ENCODE results near the gene CDC25A. TPM values are rescaled to one million over a fixed set of nuclear protein-coding genes. Genes with fewer than 3 reads are reported as not detected.
A peak's percentile ranks its signal among the peaks of the same experiment; 100 is the strongest.

CDC25A gene
- total RNA-seq, 2 donors from 2014 or later, result 0.33 TPM; not detected in 1

- DNase-seq (no peak), ATAC-seq (no peak)
- no peaks in the 10 kb centered on the region for H3K9me3 ChIP-seq
- H3K36me3 ChIP-seq (replicated peaks in 1 of 2; ENCODE audit: insufficient read depth in 1 of 2, low read depth in 2 of 2), result no peaks in the 10 kb centered on the region
- intact Hi-C loops (cut with DNase I), result no loop called here
- H3K4me3 ChIP-seq, result no peak overlapping the region
- 73 to 86% methylated on average over 6 of the region's 6 CpGs for WGBS, 2 donors
- H3K27me3 ChIP-seq, result no peaks in the 10 kb centered on the region
- no peaks in the 10 kb centered on the region for H3K4me1 ChIP-seq
- TF ChIP-seq POLR2A (IDR thresholded peaks at IDR 0.05) (no peak), CTCF (IDR thresholded peaks at IDR 0.05) (no peak)
- H3K27ac ChIP-seq, result no peak overlapping the region
Observed at GRCh38 chr3:48202632-48203031, 14.4 kb upstream of the CDC25A start.

GRCh38 chr3:48199117-48199516, 10.9 kb upstream of the CDC25A start:
- no peaks in the 10 kb centered on the region for H3K9me3 ChIP-seq
- intact Hi-C loops (cut with DNase I), result no loop called here
- no peaks in the 10 kb centered on the region for H3K4me1 ChIP-seq
- no peak for TF ChIP-seq CTCF (IDR thresholded peaks at IDR 0.05)
- TF ChIP-seq POLR2A (IDR thresholded peaks at IDR 0.05), result no peak
- ATAC-seq (no peak), DNase-seq (no peak)
- no peaks in the 10 kb centered on the region for H3K36me3 ChIP-seq (replicated peaks in 1 of 2; ENCODE audit: insufficient read depth in 1 of 2, low read depth in 2 of 2)
- H3K27ac ChIP-seq, result no peak overlapping the region
- H3K27me3 ChIP-seq, result no peaks in the 10 kb centered on the region
- no peak overlapping the region for H3K4me3 ChIP-seq

- Histone ChIP-seq H3K9me3 (no peaks in the 10 kb centered on the region), H3K4me1 (no peaks in the 10 kb centered on the region), H3K36me3 (replicated peaks in 1 of 2; ENCODE audit: insufficient read depth in 1 of 2, low read depth in 2 of 2) (no peaks in the 10 kb centered on the region), H3K27me3 (no peaks in the 10 kb centered on the region), H3K4me3 (no peak overlapping the region), H3K27ac (no peak overlapping the region)
- TF ChIP-seq POLR2A (IDR thresholded peaks at IDR 0.05) (no peak), CTCF (IDR thresholded peaks at IDR 0.05) (no peak)
- no peak for DNase-seq
- ATAC-seq, result no peak
- WGBS, 2 donors, result 69 to 80% methylated on average over 1 of the region's 1 CpG
- intact Hi-C loops (cut with DNase I), result no loop called here
Observed at GRCh38 chr3:48196611-48197010, 8.4 kb upstream of the CDC25A start.

GRCh38 chr3:48194446-48195071, 6.3 kb upstream of the CDC25A start:
- H3K27ac ChIP-seq, result no peak overlapping the region
- ATAC-seq, result peak; percentile 89
- TF ChIP-seq CTCF (IDR thresholded peaks at IDR 0.05) (peak; percentile 60 to 79 (median 76)), POLR2A (IDR thresholded peaks at IDR 0.05) (no peak)
- WGBS, 2 donors, result 49 to 54% methylated on average over 9 of the region's 9 CpGs
- H3K4me1 ChIP-seq, result no peaks in the 10 kb centered on the region
- H3K36me3 ChIP-seq (replicated peaks in 1 of 2; ENCODE audit: insufficient read depth in 1 of 2, low read depth in 2 of 2), result no peaks in the 10 kb centered on the region
- H3K27me3 ChIP-seq, result no peaks in the 10 kb centered on the region
- peak; percentile 60 to 79 (median 67) for DNase-seq
- no peak overlapping the region for H3K4me3 ChIP-seq
- H3K9me3 ChIP-seq, result no peaks in the 10 kb centered on the region
- intact Hi-C loops (cut with DNase I), result no loop called here

- H3K4me3 ChIP-seq, result no peak overlapping the region
- no peaks in the 10 kb centered on the region for H3K36me3 ChIP-seq (replicated peaks in 1 of 2; ENCODE audit: insufficient read depth in 1 of 2, low read depth in 2 of 2)
- ATAC-seq (no peak), DNase-seq (no peak)
- 86 to 87% methylated on average over 3 of the region's 3 CpGs for WGBS, 2 donors
- H3K4me1 ChIP-seq, result peaks cover 15% of the 10 kb centered on the region
- H3K27ac ChIP-seq, result no peak overlapping the region
- H3K9me3 ChIP-seq, result no peaks in the 10 kb centered on the region
- intact Hi-C loops (cut with DNase I), result no loop called here
- TF ChIP-seq CTCF (IDR thresholded peaks at IDR 0.05) (no peak), POLR2A (IDR thresholded peaks at IDR 0.05) (no peak)
- no peaks in the 10 kb centered on the region for H3K27me3 ChIP-seq
Observed at GRCh38 chr3:48190911-48191310, 2.7 kb upstream of the CDC25A start.

All from body of pancreas (tissue), 4 donors.